Measurements from ENCODE around the gene RFX1.

DNA sequence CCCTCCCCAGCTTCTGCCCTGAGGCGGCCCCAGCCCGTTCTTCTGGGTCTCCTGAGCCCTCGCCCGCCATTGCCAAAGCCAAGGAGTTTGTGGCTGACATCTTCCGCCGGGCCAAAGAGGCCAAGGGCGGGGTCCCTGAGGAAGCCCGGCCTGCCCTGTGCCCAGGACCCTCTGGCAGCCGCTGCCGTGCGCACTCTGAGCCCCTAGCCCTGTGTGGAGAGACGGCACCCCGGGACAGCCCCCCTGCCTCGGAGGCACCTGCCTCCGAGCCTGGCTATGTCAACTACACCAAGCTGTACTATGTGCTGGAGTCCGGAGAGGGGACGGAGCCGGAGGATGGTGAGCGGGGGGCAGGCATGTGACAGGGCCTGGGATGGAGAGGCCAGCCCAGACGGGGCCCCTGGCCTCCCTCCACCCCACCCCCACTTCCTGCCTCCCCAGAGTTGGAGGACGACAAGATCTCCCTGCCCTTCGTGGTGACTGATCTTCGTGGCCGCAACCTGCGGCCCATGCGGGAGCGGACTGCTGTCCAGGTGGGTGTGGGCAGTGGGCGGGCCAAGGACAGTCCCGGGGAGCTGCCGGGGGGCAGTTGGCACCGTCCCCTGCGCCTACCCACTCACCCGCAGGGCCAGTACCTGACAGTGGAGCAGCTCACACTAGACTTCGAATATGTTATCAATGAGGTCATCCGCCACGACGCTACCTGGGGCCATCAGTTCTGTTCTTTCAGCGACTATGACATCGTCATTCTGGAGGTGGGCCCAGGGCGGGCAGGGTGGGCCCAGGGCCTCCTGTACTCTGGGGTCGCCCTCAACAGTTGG is 46.8 kb downstream of the RFX1 start:
- TF ChIP-seq, protein P1, sequence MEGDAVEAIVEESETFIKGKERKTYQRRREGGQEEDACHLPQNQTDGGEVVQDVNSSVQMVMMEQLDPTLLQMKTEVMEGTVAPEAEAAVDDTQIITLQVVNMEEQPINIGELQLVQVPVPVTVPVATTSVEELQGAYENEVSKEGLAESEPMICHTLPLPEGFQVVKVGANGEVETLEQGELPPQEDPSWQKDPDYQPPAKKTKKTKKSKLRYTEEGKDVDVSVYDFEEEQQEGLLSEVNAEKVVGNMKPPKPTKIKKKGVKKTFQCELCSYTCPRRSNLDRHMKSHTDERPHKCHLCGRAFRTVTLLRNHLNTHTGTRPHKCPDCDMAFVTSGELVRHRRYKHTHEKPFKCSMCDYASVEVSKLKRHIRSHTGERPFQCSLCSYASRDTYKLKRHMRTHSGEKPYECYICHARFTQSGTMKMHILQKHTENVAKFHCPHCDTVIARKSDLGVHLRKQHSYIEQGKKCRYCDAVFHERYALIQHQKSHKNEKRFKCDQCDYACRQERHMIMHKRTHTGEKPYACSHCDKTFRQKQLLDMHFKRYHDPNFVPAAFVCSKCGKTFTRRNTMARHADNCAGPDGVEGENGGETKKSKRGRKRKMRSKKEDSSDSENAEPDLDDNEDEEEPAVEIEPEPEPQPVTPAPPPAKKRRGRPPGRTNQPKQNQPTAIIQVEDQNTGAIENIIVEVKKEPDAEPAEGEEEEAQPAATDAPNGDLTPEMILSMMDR (IDR thresholded peaks at IDR 0.05; ENCODE audit: low read depth, low read length), result no peak
- TF ChIP-seq POLR2A (IDR thresholded peaks at IDR 0.05; ENCODE audit: extremely low read depth, insufficient read length), result no peak
- TF ChIP-seq, protein P2, sequence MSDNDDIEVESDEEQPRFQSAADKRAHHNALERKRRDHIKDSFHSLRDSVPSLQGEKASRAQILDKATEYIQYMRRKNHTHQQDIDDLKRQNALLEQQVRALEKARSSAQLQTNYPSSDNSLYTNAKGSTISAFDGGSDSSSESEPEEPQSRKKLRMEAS (IDR thresholded peaks at IDR 0.05; ENCODE audit: low read depth, low read length), result no peak

Measured in NB4 (cell line).